ENCODE measurements around the gene IGFBP1.

The IGFBP1 gene

GRCh38 chr7:45940939-45941338, 52.7 kb downstream of the IGFBP1 start:
- no peak for TF ChIP-seq CREB1 (IDR thresholded peaks at IDR 0.05; ENCODE audit: low read depth)
- TF ChIP-seq TAF1 (IDR thresholded peaks at IDR 0.05; ENCODE audit: low read depth), result no peak
- TF ChIP-seq FOXM1 (IDR thresholded peaks at IDR 0.05; ENCODE audit: borderline replicate concordance, low read depth), result no peak
- TF ChIP-seq RAD21 (IDR thresholded peaks at IDR 0.05; ENCODE audit: low read depth), result no peak
- no peak for TF ChIP-seq REST (IDR thresholded peaks at IDR 0.05; ENCODE audit: low read depth)
- no peak for TF ChIP-seq TEAD4 (IDR thresholded peaks at IDR 0.05)
- TF ChIP-seq CEBPB (IDR thresholded peaks at IDR 0.05), result no peak
- TF ChIP-seq EGR1 (IDR thresholded peaks at IDR 0.05), result no peak
- no peak for TF ChIP-seq MAX (IDR thresholded peaks at IDR 0.05)
- TF ChIP-seq ZBTB7A (IDR thresholded peaks at IDR 0.05; ENCODE audit: low read depth), result no peak
- no peak for TF ChIP-seq USF1 (IDR thresholded peaks at IDR 0.05)
- TF ChIP-seq NFIC (IDR thresholded peaks at IDR 0.05), result no peak
- no peak for TF ChIP-seq TCF12 (IDR thresholded peaks at IDR 0.05; ENCODE audit: low read depth)
- TF ChIP-seq YY1 (IDR thresholded peaks at IDR 0.05; ENCODE audit: low read depth), result no peak
- TF ChIP-seq EP300 (IDR thresholded peaks at IDR 0.05; ENCODE audit: borderline replicate concordance), result no peak

Measured in Ishikawa (cell line).